Measurements from ENCODE around the gene RIMS3. TPM values are rescaled to one million over a fixed set of nuclear protein-coding genes. Genes with fewer than 3 reads are reported as not detected.

Gene RIMS3
- total RNA-seq, 1 experiment from 2014 or later = 9.0 TPM

DNA sequence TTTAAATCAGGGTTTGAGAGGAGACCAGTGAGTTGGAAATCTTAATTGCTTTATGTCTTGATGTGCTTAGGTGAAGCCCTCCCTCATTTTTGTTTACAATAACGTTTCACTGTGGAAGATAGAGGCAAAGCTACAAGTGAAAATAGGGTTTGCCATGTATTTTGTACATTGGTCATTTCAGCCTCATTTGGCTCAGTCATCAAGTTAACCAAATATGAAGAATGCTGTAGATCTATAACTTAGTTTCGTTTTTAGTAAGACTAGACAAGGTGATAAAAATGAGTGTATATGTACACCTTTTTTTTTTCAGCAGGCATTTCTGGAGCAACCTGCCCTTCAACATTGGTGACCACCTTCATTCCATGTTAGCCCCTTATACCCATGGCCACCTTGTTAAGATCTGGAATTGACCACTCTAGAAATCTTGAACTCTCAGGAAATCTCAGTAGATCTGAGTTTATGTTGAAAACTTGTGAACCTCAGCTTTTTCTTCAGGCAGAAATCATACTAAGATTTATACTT lies 28.9 kb upstream of the RIMS3 start:
- Histone ChIP-seq H3K27ac (ENCODE audit: low read depth, low read length) (no peak overlapping the region), H3K4me1 (ENCODE audit: control insufficient read depth in 1 of 2, insufficient read depth in 2 of 2, low read length in 2 of 2) (peaks cover 4 to 29% of the 10 kb centered on the region in 2 experiments; a peak in 3 of 4 replicates)
- POLR2A ChIA-PET = interaction anchor here (4.2 kb wide), 1 partner anchor 9 kb away, joined by 32 read pairs; no protein-coding TSS in a partner anchor

More for the DNA sequence above, 28.9 kb upstream of the RIMS3 start:
- DNase-seq (ENCODE audit: low read depth, low spot score) (no peak), ATAC-seq (no peak)
- H3K9me3 ChIP-seq (ENCODE audit: control insufficient read depth in 1 of 2, insufficient read depth in 1 of 2, low read depth in 1 of 2, low read length in 2 of 2) = no peaks in the 10 kb centered on the region
- H3K36me3 ChIP-seq (ENCODE audit: control insufficient read depth in 1 of 2, insufficient read depth in 2 of 2, low read length in 2 of 2) = no peaks in the 10 kb centered on the region
- no peak for TF ChIP-seq SRF (IDR thresholded peaks at IDR 0.05; ENCODE audit: low read depth)
- no peak for TF ChIP-seq POLR2A (IDR thresholded peaks at IDR 0.05; ENCODE audit: borderline replicate concordance, extremely low read depth, insufficient read depth, insufficient read length)
- TF ChIP-seq, protein P1, sequence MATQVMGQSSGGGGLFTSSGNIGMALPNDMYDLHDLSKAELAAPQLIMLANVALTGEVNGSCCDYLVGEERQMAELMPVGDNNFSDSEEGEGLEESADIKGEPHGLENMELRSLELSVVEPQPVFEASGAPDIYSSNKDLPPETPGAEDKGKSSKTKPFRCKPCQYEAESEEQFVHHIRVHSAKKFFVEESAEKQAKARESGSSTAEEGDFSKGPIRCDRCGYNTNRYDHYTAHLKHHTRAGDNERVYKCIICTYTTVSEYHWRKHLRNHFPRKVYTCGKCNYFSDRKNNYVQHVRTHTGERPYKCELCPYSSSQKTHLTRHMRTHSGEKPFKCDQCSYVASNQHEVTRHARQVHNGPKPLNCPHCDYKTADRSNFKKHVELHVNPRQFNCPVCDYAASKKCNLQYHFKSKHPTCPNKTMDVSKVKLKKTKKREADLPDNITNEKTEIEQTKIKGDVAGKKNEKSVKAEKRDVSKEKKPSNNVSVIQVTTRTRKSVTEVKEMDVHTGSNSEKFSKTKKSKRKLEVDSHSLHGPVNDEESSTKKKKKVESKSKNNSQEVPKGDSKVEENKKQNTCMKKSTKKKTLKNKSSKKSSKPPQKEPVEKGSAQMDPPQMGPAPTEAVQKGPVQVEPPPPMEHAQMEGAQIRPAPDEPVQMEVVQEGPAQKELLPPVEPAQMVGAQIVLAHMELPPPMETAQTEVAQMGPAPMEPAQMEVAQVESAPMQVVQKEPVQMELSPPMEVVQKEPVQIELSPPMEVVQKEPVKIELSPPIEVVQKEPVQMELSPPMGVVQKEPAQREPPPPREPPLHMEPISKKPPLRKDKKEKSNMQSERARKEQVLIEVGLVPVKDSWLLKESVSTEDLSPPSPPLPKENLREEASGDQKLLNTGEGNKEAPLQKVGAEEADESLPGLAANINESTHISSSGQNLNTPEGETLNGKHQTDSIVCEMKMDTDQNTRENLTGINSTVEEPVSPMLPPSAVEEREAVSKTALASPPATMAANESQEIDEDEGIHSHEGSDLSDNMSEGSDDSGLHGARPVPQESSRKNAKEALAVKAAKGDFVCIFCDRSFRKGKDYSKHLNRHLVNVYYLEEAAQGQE (IDR thresholded peaks at IDR 0.05; ENCODE audit: low read depth) = no peak
- TF ChIP-seq ELF1 (IDR thresholded peaks at IDR 0.05; ENCODE audit: borderline replicate concordance, low read depth) = no peak
- TF ChIP-seq EZH2phosphoT487 (IDR thresholded peaks at IDR 0.05; ENCODE audit: borderline replicate concordance) = no peak
- no peak for TF ChIP-seq SIN3A (IDR thresholded peaks at IDR 0.05; ENCODE audit: low read depth)
- no peak for TF ChIP-seq ZBTB33 (IDR thresholded peaks at IDR 0.05; ENCODE audit: extremely low read depth, insufficient replicate concordance, low read length)
- no peak for TF ChIP-seq JUND (IDR thresholded peaks at IDR 0.05)
- no peak for TF ChIP-seq MAX (IDR thresholded peaks at IDR 0.05)
- TF ChIP-seq CBX3 (IDR thresholded peaks at IDR 0.05; ENCODE audit: low read depth) = no peak
- TF ChIP-seq EZH2 (IDR thresholded peaks at IDR 0.05) = no peak
- no peak for TF ChIP-seq EGR1 (IDR thresholded peaks at IDR 0.05; ENCODE audit: low read depth)
- TF ChIP-seq ZFX (IDR thresholded peaks at IDR 0.05) = no peak
- no peak for TF ChIP-seq POLR2AphosphoS5 (IDR thresholded peaks at IDR 0.05; ENCODE audit: low read depth, low read length)
- TF ChIP-seq RAD21 (IDR thresholded peaks at IDR 0.05; ENCODE audit: low read depth) = no peak
- no peak for TF ChIP-seq ZNF274 (IDR thresholded peaks at IDR 0.05; ENCODE audit: low read depth, low read length)
- TF ChIP-seq SP1 (IDR thresholded peaks at IDR 0.05; ENCODE audit: low read depth) = no peak
- no peak for TF ChIP-seq CTCF (IDR thresholded peaks at IDR 0.05 in 2 of 3, conservative IDR thresholded peaks at IDR 0.05 in 1 of 3; ENCODE audit: borderline replicate concordance in 1 of 3, insufficient read depth in 1 of 3, low read depth in 2 of 3, low read length in 2 of 3)
- TF ChIP-seq TCF7L2 (IDR thresholded peaks at IDR 0.05; ENCODE audit: borderline replicate concordance, extremely low read depth, insufficient read depth, insufficient read length) = no peak
- TF ChIP-seq FOSL1 (IDR thresholded peaks at IDR 0.05; ENCODE audit: low read depth) = no peak
- no peaks in the 10 kb centered on the region for H3K9me2 ChIP-seq (ENCODE audit: insufficient read depth)
- H3K9ac ChIP-seq (ENCODE audit: low read length) = no peak overlapping the region
- H4K20me1 ChIP-seq (ENCODE audit: insufficient read depth) = no peaks in the 10 kb centered on the region
- ChIA-PET RAD21 (ENCODE audit: low non-redundant PET in 1 of 2, low total read pairs in 2 of 2, uncharacterized antibody in 2 of 2, unreplicated experiment in 2 of 2) (no interaction called here), CTCF (no interaction called here)
- BruUV-seq (replicated peaks) = no TSS peak
- H3K4me2 ChIP-seq (ENCODE audit: low read length) = no peak overlapping the region
- peaks cover 90% of the 10 kb centered on the region for H3K79me2 ChIP-seq (ENCODE audit: insufficient read depth, low read length)
- H3K4me3 ChIP-seq (replicated peaks in 1 of 2; ENCODE audit: low read depth in 1 of 2, low read length in 2 of 2) = no peak overlapping the region
- intact Hi-C loops (cut with micrococcal nuclease) = no loop called here
- H3K27me3 ChIP-seq (ENCODE audit: insufficient read depth, low read length) = no peaks in the 10 kb centered on the region
- H2AFZ ChIP-seq (ENCODE audit: low read depth, low read length, poor library complexity, severe bottlenecking) = no peak overlapping the region

Measured in HCT116 (cell line).